Inflammatory macrophage (primary cell): Measurements from ENCODE around the gene PRF1.
"Not testable (repeated sequence)": the region's sequence is repeated elsewhere in the genome, so short reads cannot be mapped to it uniquely, and the experiment has no call there.

ENCODE experiments used
- DNase-seq, 2 donors: peaks; one replicate each; pipeline ENCODE4 v3.0.0-alpha.2; 2020 to 2022

Gene PRF1

GRCh38 chr10:70593513-70593890 is 9.0 kb downstream of the PRF1 start:
- DNase-seq = no peak

- DNase-seq = peak; percentile 20 to 40
Observed at GRCh38 chr10:70592746-70593512, 9.6 kb downstream of the PRF1 start.

GRCh38 chr10:70592186-70592735 is 10.3 kb downstream of the PRF1 start:
- DNase-seq = no peak

- DNase-seq = no peak
Observed at GRCh38 chr10:70590655-70591416, 11.7 kb downstream of the PRF1 start.

GRCh38 chr10:70589762-70590654 is 12.5 kb downstream of the PRF1 start:
- DNase-seq = no peak

GRCh38 chr10:70588859-70589570 is 13.5 kb downstream of the PRF1 start:
- DNase-seq = no peak

GRCh38 chr10:70588255-70588654 is 14.3 kb downstream of the PRF1 start:
- peak; percentile 48 to 74 for DNase-seq

GRCh38 chr10:70587045-70587658 is 15.4 kb downstream of the PRF1 start:
- DNase-seq = no peak

- DNase-seq = no peak
Observed at GRCh38 chr10:70586348-70586930, 16.1 kb downstream of the PRF1 start.

GRCh38 chr10:70585578-70586169 is 16.9 kb downstream of the PRF1 start:
- no peak for DNase-seq

GRCh38 chr10:70584909-70585544 is 17.5 kb downstream of the PRF1 start:
- no peak for DNase-seq

GRCh38 chr10:70584366-70584765 is 18.2 kb downstream of the PRF1 start:
- no peak for DNase-seq

- no peak for DNase-seq
Observed at GRCh38 chr10:70583669-70584037, 18.9 kb downstream of the PRF1 start.

- DNase-seq = no peak
Observed at GRCh38 chr10:70582793-70583668, 19.5 kb downstream of the PRF1 start.

- not testable (repeated sequence) for DNase-seq
Observed at GRCh38 chr10:70581176-70581575, 21.4 kb downstream of the PRF1 start.

GRCh38 chr10:70579234-70580002 is 23.1 kb downstream of the PRF1 start:
- DNase-seq = no peak

GRCh38 chr10:70578371-70578947 is 24.1 kb downstream of the PRF1 start:
- peak; percentile 15 to 37 for DNase-seq
